HG02840 (cell line): ENCODE measurements around the gene FKBP5.
"Not testable (repeated sequence)": the region's sequence is repeated elsewhere in the genome, so short reads cannot be mapped to it uniquely, and the experiment has no call there.

ENCODE experiments used
- ATAC-seq: cut with Tn5 transposase; IDR thresholded peaks from one replicate; pipeline ENCODE4 v1.9.1; 2021; ENCODE audit warnings: mild to moderate bottlenecking, moderate library complexity, moderate number of reproducible peaks; ENCODE audit not compliant: unreplicated experiment, low FRiP score

Gene FKBP5

DNA sequence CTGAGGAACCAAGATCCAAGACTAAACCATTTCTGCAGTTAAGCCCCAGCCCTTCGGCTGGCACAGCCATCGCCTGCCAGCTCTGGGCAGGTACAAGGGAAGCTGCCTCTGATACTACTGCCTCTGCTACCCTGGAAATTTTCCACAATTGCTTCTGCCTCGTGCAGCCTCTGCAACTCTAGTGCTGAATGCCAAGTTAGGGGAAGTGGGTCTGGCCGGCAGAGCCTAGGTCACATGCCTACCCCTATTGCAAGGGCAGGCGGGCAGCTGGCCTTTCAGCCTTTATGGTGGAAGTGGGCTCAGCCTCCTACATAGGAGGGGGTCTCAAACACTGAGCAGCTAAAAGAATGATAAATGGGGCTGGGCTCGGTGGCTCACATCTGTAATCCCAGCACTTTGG, 131.5 kb downstream of the FKBP5 start:
- no peak for ATAC-seq

DNA sequence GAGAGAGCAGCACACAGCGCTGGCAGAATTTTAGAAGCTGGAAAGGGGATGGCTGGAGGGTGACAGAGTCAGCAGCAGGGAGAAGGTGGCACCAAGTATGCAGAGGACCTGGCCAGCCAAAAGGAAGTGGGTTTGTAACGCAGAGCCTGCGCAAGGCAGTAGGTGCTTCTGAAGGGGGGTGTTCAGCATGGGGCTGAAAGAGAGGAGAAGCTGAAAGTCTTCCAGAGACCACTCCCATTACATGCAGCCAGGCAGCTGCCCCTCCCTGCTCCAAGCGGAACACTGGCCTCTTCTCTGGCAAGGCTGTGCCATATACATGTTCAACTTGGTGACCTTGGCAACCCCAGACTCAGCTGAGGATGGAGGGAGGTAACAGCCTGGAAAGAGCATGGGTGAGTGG, 133.9 kb downstream of the FKBP5 start:
- no peak for ATAC-seq

DNA sequence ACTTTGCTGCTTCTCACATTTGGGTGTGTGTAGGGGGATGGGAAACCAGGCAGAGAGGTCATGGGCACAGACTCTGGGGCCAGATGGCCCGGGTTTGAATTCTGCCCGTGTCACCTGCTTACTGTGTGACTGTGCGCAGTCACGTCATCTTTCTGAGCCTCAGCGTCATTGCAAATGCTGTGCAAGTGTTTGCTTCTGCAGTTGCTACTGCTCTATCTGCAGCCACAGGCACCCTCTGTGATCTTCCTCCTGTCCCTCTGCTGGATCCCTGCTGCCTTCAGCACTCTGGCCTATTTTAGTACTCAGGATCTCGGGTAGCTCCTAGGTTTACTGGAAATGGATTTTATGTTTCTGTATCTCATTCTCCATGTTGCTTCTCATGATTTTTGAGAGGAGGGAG, 135.4 kb downstream of the FKBP5 start:
- ATAC-seq, result no peak

DNA sequence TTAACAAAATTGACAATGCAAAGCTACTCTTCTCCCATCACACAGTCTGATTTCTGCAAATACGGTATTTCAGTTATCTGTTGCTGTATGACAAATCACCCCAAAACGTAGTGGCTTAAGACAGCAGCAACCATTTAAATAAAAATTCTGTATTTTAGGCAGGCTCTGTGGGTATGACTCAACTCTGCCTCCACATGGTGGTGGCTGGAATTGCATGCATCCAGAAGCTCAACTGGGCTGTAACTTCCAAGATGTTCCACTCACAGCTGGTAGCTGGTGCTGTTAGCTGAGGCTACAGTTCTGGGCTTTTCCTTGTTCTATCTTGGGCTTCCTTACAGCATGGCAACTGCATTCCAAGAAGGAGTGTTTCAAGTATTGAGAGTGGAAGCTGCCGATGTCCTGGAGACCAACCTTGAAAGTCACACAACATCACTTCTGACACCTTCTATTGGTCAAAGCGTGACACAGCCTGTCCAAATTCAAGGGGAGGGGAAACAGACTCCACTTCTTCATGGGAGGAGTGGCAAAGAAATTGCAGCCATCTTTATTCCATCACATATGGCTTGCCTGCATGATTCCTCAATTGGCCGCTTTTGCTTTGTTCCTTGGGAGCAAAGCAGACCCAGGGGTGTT, 136.3 kb downstream of the FKBP5 start:
- ATAC-seq, result no peak

DNA sequence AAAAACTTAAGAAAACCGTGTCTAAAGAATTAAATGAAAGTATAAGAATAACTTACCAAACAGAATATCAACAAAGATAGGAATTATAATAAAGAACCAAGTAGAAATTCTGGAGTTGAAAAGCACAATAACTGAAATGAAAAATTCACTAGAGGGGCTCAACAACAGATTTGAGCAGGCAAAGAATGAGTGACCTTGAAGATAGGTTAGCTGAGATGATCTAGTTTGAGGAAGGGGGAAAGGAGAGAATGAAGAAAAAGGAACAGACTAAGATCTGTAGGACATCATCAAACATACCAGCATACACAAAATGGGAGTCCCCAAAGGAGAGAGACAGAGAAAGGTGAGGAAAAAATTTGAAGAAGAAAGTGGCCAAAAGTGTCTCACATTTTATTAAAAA, 138.3 kb downstream of the FKBP5 start:
- no peak for ATAC-seq

DNA sequence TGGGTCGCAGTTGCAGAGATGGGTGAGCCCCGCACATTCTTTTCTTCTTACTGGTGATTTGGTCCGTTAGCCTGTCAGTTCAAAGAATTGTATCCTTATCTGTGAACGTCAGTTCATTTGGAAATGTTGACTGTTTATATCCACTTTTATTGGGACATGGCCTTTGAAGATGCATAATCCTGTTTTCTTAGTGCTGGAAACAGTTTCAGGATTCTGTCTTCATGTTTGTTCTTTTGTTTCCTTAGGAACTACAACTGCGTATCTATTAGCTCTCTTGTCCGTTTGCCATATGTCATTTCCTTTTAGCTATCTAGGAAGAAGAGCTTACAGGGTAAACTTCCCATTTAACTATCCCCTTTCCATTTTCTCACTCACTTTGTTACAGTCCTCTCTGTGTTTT, 141.0 kb downstream of the FKBP5 start:
- no peak for ATAC-seq

DNA sequence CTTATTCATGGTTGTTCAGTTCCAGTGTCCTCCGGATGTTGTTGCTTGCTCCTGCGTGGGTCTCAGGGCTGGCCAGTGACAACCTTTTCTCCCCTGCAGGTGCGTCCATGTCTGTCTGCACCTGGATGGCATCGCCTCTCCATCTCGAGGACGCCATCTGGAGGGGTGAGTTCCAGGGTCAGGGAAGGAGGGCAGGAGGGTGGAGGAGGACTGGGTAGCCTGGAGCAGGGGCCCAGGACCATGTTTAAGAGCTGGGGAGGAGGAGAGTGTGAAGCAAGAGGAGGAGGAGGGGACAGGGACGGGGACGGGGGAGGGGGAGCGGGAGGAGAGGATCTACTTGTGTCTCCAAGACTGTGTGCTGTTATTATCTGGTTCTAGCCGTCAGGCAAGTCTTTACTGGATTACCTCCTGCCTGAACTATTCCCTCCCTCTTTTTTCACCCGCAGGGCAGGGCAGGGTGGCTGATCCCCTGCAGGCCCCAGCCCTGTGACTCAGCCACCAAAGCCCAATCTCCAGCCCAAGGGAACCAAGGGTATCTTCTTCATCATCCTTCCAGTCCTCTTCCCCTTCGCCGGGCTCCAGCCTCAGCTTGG, 143.8 kb downstream of the FKBP5 start:
- ATAC-seq, result no peak

DNA sequence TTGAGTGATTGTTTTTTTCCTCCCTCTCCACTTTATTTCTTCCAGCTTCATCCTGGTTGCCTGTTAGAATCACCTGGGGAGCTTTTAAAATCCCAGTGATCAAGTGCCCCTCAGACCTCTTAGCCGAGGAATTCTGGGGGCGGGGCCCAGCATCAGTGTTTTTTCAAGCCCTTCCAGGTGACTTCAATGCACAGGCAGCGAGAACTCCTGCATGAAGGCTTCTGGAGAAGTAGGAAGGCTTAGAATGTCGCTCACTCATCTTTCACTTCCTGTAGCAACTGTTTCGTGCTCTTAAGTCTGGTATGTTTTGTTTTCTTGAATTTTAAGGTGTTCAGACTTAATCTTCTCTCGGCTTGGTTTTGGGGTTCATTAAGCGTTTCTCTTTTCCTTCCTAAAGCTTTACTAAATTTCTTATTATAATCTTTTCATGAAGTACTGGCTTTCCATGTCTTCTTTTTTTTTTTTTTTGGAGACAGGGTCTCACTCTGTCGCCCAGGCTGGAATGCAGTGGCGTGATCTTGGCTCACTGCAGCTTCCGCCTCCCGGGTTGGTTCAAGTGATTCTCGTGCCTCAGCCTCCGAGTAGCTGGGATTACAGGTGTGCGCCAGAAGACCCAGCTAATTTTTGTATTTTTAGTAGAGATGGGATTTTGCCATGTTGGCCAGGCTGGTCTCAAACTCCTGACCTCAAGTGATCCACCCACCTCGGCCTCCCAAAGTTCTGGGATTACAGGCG, 145.1 kb downstream of the FKBP5 start:
- no peak for ATAC-seq

DNA sequence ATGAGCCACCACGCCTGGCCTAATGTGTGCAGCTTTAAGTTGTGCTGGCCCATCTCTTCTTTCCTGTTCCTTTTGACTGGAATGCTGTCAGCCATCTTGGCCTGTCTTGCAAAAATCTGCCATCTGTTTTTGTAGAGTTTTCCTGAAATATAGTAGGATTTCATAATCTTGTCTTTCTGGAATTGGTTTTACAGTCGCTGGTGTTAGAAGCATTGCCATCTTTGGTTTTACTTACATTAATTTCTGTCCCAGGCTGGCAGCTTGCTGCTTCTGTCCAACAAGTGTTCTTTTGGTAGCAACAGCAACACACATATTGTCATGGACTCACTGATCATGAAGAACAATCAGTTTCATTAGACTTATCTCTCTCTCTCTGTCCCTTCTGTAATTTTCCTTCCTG, 146.9 kb downstream of the FKBP5 start:
- ATAC-seq, result no peak

DNA sequence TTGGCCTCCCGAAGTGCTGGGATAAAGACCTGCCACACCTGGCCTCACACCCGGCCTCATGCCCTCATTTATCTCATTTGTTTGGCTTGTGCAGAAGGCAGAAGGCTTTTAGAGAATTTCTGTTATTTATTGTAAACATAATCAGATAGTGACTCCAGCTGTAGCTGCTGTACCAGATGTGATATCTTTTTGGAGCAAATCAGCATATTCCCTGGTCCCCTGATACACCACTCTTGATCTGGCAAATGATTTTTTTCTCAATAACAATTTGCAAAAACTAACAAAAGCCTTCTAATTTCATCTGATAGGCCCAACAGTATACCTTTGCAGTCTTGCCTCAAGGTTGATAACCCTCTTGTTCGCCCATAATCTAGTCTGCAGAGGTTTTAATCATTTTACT, 149.5 kb downstream of the FKBP5 start:
- no peak for ATAC-seq

DNA sequence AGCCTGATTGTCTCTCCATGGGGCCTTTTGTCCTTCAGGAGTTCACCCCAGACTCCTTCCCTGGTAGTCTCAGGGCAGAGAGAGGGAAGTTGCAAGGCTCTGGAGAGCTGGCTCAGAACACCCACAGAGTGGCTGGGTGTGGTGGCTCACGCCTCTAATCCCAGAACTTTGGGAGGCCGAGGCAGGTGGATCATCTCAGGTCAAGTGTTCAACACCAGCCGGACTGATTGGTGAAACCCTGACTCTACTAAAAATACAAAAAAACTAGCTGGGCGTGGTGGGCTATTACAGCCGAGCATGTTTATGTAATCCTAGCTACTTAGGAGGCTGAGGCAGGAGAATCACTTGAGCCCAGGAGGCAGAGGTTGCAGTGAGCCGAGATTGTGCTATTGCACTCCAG, 152.9 kb downstream of the FKBP5 start:
- not testable (repeated sequence) for ATAC-seq

DNA sequence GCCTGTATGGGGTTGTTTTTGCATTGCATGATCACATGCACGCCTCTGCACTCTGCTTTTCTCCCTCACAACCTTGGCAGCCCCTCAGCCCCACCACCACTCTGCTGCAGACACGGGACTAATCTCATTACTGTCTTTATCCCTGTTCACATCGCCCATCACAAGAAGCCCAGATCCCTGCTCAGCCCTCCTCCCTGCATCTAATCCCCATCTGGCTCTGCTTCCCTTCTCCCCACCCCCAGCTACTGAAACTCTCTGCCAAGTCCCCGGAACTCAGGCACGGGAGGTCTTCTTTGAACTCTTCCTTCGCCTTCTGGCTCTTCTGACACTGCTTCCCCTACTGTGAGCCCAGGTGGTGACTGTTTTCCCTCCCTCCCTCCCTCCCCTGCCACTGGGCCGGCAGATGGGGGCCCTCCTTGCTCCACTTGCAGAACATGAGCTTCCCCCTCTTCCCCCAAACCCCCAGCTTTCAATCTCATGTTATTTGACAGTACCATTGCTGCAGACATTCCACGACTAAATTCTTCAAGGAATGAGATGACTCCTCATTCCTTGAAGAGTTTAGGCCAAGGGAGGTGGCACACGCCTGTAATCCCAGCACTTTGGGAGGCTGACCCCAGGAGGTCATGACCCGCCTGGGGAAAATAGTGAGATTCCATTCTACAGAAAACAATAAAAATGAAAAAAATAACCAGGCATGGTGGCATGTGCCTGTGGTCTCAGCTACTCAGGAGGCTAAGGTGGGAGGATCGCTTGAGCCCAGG, 154.1 kb downstream of the FKBP5 start:
- no peak for ATAC-seq

DNA sequence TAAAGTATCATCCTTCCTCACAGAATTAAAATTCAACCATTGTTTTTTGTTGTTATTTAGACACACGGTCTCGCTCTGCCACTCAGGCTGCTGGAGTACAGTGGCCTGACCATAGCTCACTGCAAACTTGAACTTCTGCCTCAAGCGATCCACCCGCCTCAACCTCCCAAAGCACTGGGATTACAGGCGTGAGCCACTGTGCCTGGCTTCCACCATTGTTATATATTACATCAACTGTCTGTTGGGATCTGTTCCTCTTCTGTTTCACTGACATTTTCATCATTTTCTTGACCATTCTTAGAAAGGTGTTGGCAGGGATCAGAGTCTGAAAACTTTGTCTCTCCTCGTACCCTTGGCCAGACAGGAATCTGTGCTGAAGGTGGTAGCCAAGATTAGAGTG, 154.7 kb downstream of the FKBP5 start:
- ATAC-seq, result no peak

DNA sequence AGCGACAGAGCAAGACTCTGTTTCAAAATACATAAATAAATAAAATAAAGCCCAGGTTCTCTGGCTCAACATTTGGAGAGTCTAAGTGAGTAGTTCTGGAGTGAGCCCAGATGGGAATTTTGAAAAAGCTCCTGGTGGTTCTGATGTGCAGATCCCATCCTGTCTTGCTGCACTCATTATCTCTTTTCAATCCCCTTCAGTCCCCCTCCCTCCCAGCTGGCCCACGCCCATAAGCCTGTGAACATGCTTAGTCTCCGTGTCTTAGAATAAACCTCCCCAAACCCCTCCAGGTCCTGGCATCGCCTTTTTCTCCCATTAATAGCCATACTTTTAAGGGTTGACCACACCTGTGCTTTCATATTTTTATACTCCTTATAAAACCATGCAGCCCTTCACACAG, 156.6 kb downstream of the FKBP5 start:
- ATAC-seq, result no peak

DNA sequence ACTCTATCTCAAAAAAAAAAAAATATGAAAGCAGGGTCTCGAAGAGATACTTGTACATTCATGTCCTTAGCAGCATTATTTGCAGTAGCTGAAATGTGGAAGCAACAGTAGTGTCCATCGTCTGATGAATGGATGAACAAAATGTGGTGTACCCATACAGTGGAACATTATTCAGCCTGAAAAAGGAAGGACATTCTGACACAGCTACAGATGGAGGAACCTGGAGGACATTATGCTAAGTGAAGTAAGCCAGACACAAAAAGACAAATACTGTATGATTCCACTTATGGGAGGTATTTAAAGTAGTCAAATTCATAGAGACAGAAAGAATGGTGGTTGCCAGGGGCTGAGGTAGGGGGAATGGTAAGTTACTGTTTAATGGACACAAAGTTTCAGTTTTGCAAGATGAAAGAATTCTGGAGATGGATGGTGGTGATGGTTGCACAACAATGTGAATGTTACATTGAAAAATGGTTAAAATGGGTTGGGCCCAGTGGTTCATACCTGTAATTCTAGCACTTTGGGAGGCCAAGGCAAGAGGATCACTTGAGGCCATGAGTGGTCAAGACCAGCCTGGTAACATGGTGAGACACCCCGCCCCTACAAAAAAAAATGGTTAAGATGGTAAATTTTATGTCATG, 164.2 kb downstream of the FKBP5 start:
- no peak for ATAC-seq
